ENCODE results near the gene VTA1. TPM values are rescaled to one million over a fixed set of nuclear protein-coding genes. Genes with fewer than 3 reads are reported as not detected.

Gene VTA1
- total RNA-seq, 4 donors from 2014 or later: 25.7 to 37.9 (median 28.2) TPM

- TF ChIP-seq EP300 (IDR thresholded peaks at IDR 0.05): no peak
- no peak for TF ChIP-seq POLR2AphosphoS5 (IDR thresholded peaks at IDR 0.05)
- TF ChIP-seq CTCF (IDR thresholded peaks at IDR 0.05): no peak
- TF ChIP-seq POLR2A (IDR thresholded peaks at IDR 0.05; ENCODE audit: low read depth): no peak
- Histone ChIP-seq H3K27me3 (no peaks in the 10 kb centered on the region), H3K4me1 (no peaks in the 10 kb centered on the region), H3K4me3 (no peak overlapping the region), H3K36me3 (no peaks in the 10 kb centered on the region), H3K27ac (replicated peaks in 1 of 4) (no peak overlapping the region), H3K9me3 (no peaks in the 10 kb centered on the region)
- intact Hi-C loops (cut with DNase I): loop anchor here (10.0 kb wide), 2 partner anchors 134 to 444 kb away; no protein-coding TSS in a partner anchor
- no peak for DNase-seq (ENCODE audit: extremely low spot score)
- WGBS: 72% methylated on average over 3 of the region's 3 CpGs
These were observed 28.7 kb upstream of the VTA1 start for GRCh38 chr6:142118328-142118727.

- intact Hi-C loops (cut with DNase I): loop anchor here (10.0 kb wide), 2 partner anchors 134 to 444 kb away; no protein-coding TSS in a partner anchor
- TF ChIP-seq POLR2AphosphoS5 (IDR thresholded peaks at IDR 0.05) (no peak), EP300 (IDR thresholded peaks at IDR 0.05) (no peak), POLR2A (IDR thresholded peaks at IDR 0.05; ENCODE audit: low read depth) (no peak), CTCF (IDR thresholded peaks at IDR 0.05) (no peak)
These were observed 28.1 kb upstream of the VTA1 start for GRCh38 chr6:142118925-142119324.

GRCh38 chr6:142121342-142121741 is 25.7 kb upstream of the VTA1 start:
- Histone ChIP-seq H3K27ac (replicated peaks in 1 of 4) (no peak overlapping the region), H3K27me3 (no peaks in the 10 kb centered on the region), H3K9me3 (no peaks in the 10 kb centered on the region), H3K4me1 (no peaks in the 10 kb centered on the region), H3K36me3 (no peaks in the 10 kb centered on the region), H3K4me3 (no peak overlapping the region)
- TF ChIP-seq POLR2A (IDR thresholded peaks at IDR 0.05; ENCODE audit: low read depth) (no peak), CTCF (IDR thresholded peaks at IDR 0.05) (no peak), POLR2AphosphoS5 (IDR thresholded peaks at IDR 0.05) (no peak), EP300 (IDR thresholded peaks at IDR 0.05) (no peak)
- 81% methylated on average over 3 of the region's 3 CpGs for WGBS
- no peak for DNase-seq (ENCODE audit: extremely low spot score)
- intact Hi-C loops (cut with DNase I): no loop called here

More at GRCh38 chr6:142118925-142119324, 28.1 kb upstream of the VTA1 start:
- no peak overlapping the region for H3K27ac ChIP-seq (replicated peaks in 1 of 4)
- WGBS: 94% methylated on average over 2 of the region's 2 CpGs
- no peaks in the 10 kb centered on the region for H3K9me3 ChIP-seq
- no peak overlapping the region for H3K4me3 ChIP-seq
- H3K27me3 ChIP-seq: no peaks in the 10 kb centered on the region
- no peaks in the 10 kb centered on the region for H3K36me3 ChIP-seq
- no peak for DNase-seq (ENCODE audit: extremely low spot score)
- H3K4me1 ChIP-seq: no peaks in the 10 kb centered on the region

GRCh38 chr6:142130814-142131213 is 16.2 kb upstream of the VTA1 start:
- Histone ChIP-seq H3K4me3 (no peak overlapping the region), H3K4me1 (no peaks in the 10 kb centered on the region), H3K27ac (replicated peaks in 1 of 4) (no peak overlapping the region), H3K9me3 (peaks cover 0 to 10% (median 0%) of the 10 kb centered on the region in 4 donors), H3K27me3 (no peaks in the 10 kb centered on the region), H3K36me3 (no peaks in the 10 kb centered on the region)
- intact Hi-C loops (cut with DNase I): no loop called here
- DNase-seq (ENCODE audit: extremely low spot score): no peak
- no peak for TF ChIP-seq EP300 (IDR thresholded peaks at IDR 0.05)
- no peak for TF ChIP-seq CTCF (IDR thresholded peaks at IDR 0.05)
- TF ChIP-seq POLR2AphosphoS5 (IDR thresholded peaks at IDR 0.05): no peak
- no peak for TF ChIP-seq POLR2A (IDR thresholded peaks at IDR 0.05; ENCODE audit: low read depth)
- 86% methylated on average over 1 of the region's 1 CpG for WGBS

GRCh38 chr6:142132625-142133024 is 14.4 kb upstream of the VTA1 start, which contains the start of gene GJE1:
Gene GJE1, plus strand, starts transcription at chr6:142132925. Its CDS starts 234 bp downstream, at chr6:142133159.
- WGBS: 68% methylated on average over 1 of the region's 1 CpG
- intact Hi-C loops (cut with DNase I): no loop called here
- Histone ChIP-seq H3K27ac (replicated peaks in 1 of 4) (no peak within 1 kb of the TSS), H3K4me3 (no peak within 1 kb of the TSS), H3K4me1 (no peaks in the 10 kb centered on the region), H3K36me3 (no peaks in the 10 kb centered on the region), H3K27me3 (no peaks in the 10 kb centered on the region), H3K9me3 (peaks cover 0 to 10% (median 0%) of the 10 kb centered on the region in 4 donors)
- DNase-seq (ENCODE audit: extremely low spot score): no peak
- TF ChIP-seq POLR2AphosphoS5 (IDR thresholded peaks at IDR 0.05): no peak
- no peak for TF ChIP-seq POLR2A (IDR thresholded peaks at IDR 0.05; ENCODE audit: low read depth)
- TF ChIP-seq EP300 (IDR thresholded peaks at IDR 0.05): no peak
- no peak for TF ChIP-seq CTCF (IDR thresholded peaks at IDR 0.05)

Measured in esophagus muscularis mucosa (tissue), 4 donors.